DMS153 treated with DMSO at 0.1 percent for 48 hours (cell line): Measurements from ENCODE around the gene FOSL2.

Experiments
- DNase-seq: peaks from one replicate; lab custom pipeline; 2025; ENCODE audit not compliant: unreplicated experiment; lab: John Stamatoyannopoulos, UW

The FOSL2 gene

DNA sequence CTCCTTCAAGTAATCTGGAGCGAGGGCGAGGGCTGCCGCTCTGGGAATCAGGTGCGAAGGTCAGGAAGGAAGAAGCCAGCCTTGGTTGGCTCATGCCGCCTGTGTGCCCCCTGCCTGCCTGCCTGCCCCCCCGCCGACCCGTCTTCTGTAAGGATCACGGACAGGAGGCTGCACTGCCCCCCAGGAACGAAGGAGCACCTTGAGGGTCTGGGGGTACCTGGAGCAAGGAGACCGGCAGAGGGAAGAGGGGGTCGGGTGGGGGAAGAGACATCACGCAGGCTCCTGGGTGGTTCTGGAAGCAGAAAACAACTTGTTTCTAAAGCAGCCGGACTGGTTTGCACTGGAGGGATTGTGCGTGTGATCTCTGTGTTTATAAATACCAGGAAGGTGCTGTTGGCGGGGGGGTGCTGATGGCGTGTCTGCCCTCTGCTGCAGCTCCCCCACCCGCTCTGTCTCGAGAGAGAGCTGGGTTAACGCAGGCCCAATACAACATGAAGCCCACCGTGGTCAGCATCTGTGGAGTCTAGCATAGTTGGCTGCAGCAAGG, 1.7 kb downstream of the FOSL2 start:
- no peak for DNase-seq

DNA sequence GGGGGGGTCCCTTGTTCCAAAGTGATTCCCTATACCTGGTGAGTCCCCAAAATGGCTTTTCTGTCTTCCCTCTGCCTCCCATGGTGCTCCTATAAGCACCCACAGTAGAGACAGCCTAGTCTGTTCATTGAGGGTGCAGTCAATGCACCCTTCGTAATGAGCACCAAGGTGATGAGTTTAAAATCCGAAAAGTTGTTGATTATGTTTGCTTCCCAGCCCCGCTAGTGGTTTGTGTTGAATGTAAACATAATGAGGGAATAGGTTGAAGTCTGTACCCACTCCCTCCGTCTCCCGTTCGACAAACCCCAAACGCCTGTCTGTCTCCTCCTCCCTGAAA, 2.3 kb downstream of the FOSL2 start:
- DNase-seq, result no peak

- no peak for DNase-seq
Measured at GRCh38 chr2:28395334-28396061, 2.8 kb downstream of the FOSL2 start.

GRCh38 chr2:28397043-28397381, 4.4 kb downstream of the FOSL2 start:
- no peak for DNase-seq

DNA sequence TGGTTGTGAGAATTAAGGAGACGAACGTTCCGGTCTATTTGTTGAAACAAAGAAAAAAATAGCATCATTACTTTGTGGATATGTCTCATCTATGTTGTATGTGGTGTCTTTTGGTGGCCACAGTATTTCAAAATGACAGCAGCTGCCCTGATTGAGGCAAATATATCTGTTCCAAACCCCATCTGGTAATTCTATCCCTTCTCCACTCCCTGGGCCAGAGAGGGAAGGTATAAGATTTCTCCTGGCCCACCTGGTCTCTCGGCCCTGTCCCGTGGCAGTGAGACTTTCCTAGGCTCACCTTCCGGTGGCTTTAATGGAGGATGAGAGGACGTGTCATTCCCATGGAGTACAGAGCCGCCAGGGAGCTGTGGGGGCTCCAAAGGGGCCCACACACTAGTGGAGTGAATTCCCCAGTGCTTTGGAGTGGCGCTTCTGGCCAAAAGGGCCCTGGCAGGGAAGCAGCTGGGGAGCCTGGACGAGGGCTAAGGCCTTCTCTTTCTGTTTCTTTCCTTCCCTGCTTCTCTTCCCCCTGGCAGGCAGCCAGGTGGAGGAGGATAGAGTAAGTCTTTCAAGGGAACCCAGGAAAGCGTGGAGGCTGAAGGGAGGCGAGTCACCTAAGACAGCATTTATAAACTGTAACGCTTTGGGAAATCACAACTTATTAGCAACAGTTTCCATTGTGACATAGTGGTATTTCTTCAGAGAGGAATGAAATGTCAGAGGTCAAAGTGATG, 5.6 kb downstream of the FOSL2 start:
- DNase-seq, result no peak

DNA sequence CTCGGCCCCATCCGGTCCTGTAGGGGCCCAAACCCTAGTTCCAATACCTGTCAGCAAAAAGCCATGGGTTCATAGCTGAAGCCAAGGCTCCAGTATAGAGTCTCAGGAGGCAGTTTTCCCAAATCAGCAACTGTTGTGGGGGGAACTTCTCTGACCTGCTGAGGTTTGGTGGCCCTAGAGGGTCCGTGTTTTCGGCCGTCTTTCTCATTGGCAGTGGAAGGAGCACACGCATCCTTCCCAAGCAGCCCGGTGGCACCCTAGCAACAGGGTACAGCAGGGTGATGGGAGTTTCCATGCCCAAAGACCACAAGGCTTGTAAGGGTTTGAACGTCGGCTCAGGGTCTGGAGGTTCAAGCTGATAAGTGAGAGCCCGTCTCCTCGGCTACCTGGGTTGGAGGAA, 6.6 kb downstream of the FOSL2 start:
- no peak for DNase-seq

DNA sequence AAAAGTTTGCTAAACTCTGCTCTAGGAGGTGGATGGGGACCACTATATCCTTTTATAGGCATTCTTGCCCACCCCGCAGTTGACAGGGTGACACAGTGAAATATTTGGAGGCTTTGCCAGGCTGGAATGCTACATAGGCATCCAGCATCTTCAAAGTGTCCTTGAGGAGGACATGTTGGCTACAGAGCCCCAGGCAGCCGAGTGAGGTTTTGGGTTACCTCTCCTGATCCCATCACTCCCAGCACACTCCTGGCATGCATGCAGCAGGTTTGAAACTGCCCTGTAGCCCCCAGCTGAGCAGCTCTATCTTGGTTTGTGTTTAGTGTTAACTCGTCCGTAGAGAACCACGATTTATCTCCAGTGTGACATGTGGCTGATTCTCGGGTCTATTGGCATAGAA, 7.3 kb downstream of the FOSL2 start:
- no peak for DNase-seq

DNA sequence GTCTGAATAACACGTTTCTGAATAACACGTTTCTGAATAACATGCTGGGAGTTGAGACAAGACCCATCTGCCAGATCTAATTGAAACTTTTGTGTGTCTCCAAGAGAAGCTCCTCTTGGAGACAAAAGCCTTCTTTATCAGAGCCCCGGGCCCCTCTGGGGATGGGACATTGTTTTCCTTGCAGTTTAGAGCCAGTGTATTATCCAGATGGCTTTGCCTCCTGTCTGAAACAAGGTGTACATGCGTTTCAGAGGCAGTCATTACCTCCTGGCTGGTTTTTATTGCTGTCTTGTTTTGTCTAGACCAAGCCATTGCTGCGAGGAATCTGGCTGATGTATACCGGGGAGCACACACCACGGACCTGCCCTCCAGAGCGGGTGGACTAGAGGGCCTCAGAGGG, 7.8 kb downstream of the FOSL2 start:
- DNase-seq, result no peak

DNA sequence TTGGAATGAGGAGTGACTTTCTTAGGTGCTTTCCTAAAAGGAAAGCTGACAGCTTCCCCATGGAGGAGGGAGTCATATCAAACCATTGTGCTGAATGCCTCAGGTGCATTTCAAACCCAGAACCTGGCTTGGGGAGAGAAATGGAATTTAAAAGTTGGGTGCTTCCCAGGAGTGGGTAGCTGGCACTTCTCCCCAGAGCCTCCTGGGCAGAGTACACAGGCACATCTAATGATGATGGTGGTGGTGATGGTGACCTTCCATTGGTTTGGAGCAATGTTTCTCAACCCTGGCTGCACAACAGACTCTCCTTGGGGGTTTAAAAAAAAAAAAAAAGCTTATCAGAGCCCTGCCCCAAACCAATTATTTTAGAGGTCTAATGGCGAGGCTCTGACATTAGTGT, 8.3 kb downstream of the FOSL2 start:
- DNase-seq, result no peak

- no peak for DNase-seq
Measured at GRCh38 chr2:28401411-28401810, 8.8 kb downstream of the FOSL2 start.

GRCh38 chr2:28401948-28402550, 9.4 kb downstream of the FOSL2 start:
- DNase-seq, result no peak

DNA sequence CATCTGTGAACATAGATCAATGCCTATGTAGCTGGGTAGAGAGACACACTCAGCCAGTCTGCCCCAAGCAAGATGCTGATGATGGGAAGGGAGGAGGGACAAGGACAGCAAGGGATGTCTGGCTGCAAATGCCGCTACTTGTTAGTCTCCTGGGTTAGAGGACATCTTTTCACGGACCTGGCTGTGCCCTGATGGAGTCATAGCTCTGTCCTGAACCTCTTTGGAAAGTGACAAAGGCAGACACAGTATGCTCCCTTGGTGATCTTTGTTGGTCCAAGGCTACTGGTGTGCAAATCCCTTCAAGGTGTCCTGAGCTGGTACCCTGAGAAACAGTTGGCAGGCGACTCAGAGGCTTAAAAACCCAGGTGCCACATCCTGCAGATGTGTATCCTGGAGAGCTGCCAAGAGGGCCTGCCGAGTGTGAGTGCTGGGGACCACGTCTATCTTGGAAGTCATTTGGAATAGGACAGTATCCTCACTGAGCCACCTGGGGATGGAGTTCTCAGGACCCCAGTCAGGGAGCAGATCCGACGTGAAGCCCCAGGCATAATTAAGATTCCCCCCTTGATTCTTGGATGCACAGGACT, 10.8 kb downstream of the FOSL2 start:
- no peak for DNase-seq

- DNase-seq, result no peak
Measured at GRCh38 chr2:28404086-28404485, 11.4 kb downstream of the FOSL2 start.

GRCh38 chr2:28405537-28405936, 12.9 kb downstream of the FOSL2 start:
- no peak for DNase-seq

DNA sequence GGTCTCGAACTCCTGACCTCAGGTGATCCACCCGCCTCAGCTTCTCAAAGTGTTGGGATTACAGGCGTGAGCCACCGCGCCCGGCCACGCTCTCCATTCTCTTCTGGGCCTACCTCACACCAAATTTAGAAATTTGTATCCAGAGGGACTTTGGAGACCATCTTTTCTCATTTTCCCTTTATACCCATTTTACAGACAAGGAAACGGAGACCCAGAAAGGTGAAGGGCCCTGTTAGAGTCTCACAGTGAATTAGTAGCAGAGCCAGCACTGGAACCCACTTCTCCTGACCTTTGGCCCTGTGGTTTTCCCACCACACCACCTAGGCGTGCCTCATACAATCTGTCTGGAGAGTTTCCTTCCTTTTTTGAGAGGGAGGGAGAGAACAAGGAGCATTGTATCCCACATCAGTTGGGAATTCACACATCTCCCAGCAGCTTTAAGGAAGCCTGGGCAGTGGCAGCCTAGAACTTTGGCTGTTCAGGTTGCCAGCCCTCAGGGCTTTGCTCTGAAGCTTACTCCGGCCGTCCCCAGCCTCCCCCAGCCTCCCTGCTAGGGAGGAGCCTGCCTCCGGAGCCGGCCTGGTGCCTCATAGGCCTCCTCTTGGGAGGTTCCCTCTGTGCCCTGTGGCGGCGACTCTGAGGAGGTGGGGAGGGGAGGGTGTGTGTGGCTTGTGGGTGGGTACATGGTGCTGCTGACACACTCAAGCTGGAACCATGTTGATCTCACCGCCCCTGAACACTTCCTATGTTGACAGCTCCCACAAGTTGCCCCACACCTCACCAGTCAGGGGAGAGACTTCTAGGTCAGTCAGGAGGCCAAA, 13.8 kb downstream of the FOSL2 start:
- DNase-seq, result no peak

DNA sequence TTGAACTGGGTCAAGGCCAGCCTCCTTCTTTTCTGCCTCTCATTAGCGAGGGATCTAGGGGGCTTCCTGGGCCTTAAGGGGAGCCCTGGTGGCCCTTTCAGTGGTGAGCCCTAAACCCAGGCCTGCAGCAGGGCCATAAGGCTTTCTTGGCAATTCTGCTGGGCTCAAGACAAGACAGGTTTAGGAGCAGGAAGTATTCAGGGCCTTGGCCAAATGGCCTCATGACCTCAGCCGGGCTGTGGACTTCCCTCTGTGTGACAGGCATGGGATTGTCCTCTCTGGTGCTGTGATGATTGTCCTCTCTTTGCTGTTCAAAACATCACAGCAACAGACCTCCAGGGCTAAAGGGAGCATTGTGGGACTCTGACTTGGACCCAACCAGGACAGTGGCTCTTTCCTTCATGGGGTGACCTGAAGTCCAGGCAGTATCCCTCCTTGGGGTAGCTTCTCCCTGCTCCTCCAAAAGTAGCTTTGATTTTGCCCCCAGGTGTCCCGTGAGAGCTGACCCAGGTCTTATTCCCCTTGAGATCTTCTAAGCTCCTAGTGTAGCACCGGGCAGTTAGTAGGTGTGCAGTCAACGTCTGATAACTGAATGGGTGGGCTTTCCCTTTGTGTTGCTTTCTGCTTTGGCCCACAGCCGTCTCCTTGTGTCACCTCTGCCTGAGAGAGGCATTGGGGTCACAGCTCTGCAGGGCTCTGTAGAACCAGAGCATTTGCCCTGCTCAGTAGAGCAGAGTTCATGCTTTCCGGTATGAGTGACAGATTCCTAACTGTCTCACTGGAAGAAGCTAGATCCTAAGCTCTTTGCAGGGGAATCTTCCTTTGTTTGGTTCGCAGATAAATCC, 14.7 kb downstream of the FOSL2 start:
- no peak for DNase-seq

DNA sequence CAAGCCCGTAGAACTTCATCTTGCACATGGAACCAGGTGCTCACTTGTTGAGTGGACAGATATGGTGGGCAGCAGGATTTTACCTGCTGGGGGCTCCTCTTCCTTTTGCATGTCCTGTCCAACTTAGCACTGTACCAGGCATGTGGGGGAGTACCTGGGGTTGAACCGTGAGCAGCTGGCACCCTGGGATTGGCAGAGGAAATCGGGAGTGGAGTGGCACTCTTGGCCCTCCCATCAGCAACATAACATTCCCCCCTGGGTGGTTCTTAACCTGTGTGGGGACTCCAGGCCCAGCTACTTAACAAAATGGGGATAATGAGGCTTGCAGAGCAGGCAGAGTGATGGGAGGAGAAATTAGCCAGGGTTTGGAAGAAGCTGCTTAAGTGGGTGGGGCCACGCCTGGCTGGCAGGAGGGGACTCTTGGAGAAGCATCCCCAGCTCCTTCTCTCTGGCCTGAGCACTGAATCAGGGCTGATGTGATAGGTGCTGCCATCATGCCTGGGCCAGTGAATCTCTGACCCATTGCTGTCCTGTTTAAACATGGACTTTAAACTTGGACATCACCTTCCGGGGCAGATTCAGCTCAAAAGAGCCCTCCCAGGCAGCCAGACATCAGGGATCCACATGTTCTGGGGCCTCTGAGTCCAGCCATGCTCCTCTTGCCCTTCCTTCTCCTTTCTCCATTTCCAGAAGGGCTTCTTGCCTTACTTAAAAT, 15.5 kb downstream of the FOSL2 start:
- no peak for DNase-seq

DNA sequence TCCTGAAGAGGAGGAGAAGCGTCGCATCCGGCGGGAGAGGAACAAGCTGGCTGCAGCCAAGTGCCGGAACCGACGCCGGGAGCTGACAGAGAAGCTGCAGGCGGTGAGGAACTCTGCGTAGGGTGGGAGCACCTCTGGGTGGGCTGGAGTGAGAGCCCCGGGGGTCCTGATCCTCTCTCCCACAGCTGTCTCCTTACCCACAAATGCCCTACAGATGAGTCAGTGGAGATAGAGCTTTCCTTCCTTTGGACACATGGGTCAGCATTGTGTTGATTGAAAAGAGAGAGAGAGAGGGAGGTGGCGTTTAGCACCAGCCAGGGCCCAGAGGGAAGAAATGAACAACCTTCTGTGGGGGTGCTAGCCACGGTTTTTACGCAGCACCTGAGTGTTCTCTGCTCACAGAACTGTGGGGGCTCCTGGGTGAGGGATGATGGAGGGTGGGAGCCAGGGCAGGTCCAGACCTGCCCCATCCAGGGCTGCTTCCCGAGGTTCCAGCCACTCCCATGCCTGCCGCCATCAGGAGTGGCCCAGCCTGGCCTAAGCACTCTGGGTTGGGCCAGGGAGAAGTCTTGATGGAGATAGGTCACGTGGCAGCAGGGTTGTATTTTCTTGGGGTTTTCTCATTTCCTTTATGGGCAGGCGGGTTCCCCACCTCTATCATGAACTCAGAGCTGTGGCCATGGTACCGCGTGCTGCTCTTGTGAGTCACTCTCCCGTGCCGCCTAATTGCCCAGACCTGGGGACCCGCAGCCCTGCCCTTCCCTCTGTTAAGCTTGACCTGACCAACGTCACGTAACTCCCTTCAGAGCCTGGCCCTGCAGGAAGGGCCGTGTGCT, 16.3 kb downstream of the FOSL2 start:
- no peak for DNase-seq
